Astrocyte (in vitro differentiated cells and primary cell): ENCODE measurements around the gene FBXO17. TPM values are rescaled to one million over a fixed set of nuclear protein-coding genes. Genes with fewer than 3 reads are reported as not detected.

Experiments used
- DNase-seq: peaks from one replicate; pipeline ENCODE4 v3.0.0-alpha.2; 2010; ENCODE audit warnings: low read depth
- FAIRE-seq: peaks from 2 replicates; lab custom pipeline; 2011; peaks lifted over from hg19 to GRCh38; lab: Jason Lieb, UNC
- H2AFZ ChIP-seq: 2 replicates; pipeline ENCODE4 v1.6.0; 2012; ENCODE audit warnings: low read depth, low read length, inconsistent platforms
- H3K27ac ChIP-seq: 2 replicates; pipeline ENCODE4 v1.5.1; 2011; ENCODE audit warnings: low read depth, low read length, inconsistent platforms
- H3K27me3 ChIP-seq: 2 replicates; pipeline ENCODE4 v1.6.0; 2011; ENCODE audit warnings: low read length, inconsistent platforms; ENCODE audit not compliant: insufficient read depth
- H3K36me3 ChIP-seq: 2 replicates; pipeline ENCODE4 v1.5.1; 2011; ENCODE audit warnings: low read length, inconsistent platforms; ENCODE audit not compliant: insufficient read depth
- H3K4me1 ChIP-seq: 2 replicates; pipeline ENCODE4 v1.5.1; 2011; ENCODE audit warnings: low read length, inconsistent platforms; ENCODE audit not compliant: insufficient read depth
- H3K4me2 ChIP-seq: 2 replicates; pipeline ENCODE4 v1.6.0; 2012; ENCODE audit warnings: low read length, inconsistent platforms
- H3K4me3 ChIP-seq: 2 replicates; pipeline ENCODE4 v1.5.1; 2011; ENCODE audit warnings: low read depth, mild to moderate bottlenecking, low read length, inconsistent platforms; ENCODE audit not compliant: insufficient read depth
- H3K79me2 ChIP-seq: 2 replicates; pipeline ENCODE4 v1.6.0; 2012; ENCODE audit warnings: mild to moderate bottlenecking, low read length, inconsistent platforms; ENCODE audit not compliant: insufficient read depth
- H3K9ac ChIP-seq: 2 replicates; pipeline ENCODE4 v1.6.0; 2012; ENCODE audit warnings: mild to moderate bottlenecking, low read length, inconsistent platforms
- H3K9me3 ChIP-seq: 2 replicates; pipeline ENCODE4 v1.5.1; 2012; ENCODE audit warnings: low read depth, mild to moderate bottlenecking, low read length, inconsistent platforms; ENCODE audit not compliant: insufficient read depth
- H4K20me1 ChIP-seq: 2 replicates; pipeline ENCODE4 v1.6.0; 2012; ENCODE audit warnings: low read length, inconsistent platforms; ENCODE audit not compliant: insufficient read depth
- H3K27ac Mint-ChIP-seq: one replicate; pipeline ENCODE4 v1.8.0; 2021; ENCODE audit warnings: mild to moderate bottlenecking, mixed read lengths; ENCODE audit not compliant: unreplicated experiment
- H3K27me3 Mint-ChIP-seq: one replicate; pipeline ENCODE4 v1.8.0; 2021; ENCODE audit warnings: low read depth, mixed read lengths; ENCODE audit not compliant: unreplicated experiment
- H3K36me3 Mint-ChIP-seq: one replicate; pipeline ENCODE4 v1.8.0; 2021; ENCODE audit warnings: low read depth, mixed read lengths; ENCODE audit not compliant: unreplicated experiment
- H3K4me1 Mint-ChIP-seq: one replicate; pipeline ENCODE4 v1.8.0; 2021; ENCODE audit warnings: low read depth, mixed read lengths; ENCODE audit not compliant: unreplicated experiment
- H3K4me3 Mint-ChIP-seq: one replicate; pipeline ENCODE4 v1.8.0; 2021; ENCODE audit warnings: mild to moderate bottlenecking, moderate library complexity, mixed read lengths; ENCODE audit not compliant: unreplicated experiment
- H3K9me3 Mint-ChIP-seq: one replicate; pipeline ENCODE4 v1.8.0; 2021; ENCODE audit warnings: mild to moderate bottlenecking, mixed read lengths; ENCODE audit not compliant: unreplicated experiment
- EZH2 ChIP-seq: IDR thresholded peaks from 2 replicates; pipeline ENCODE4 v1.6.1; 2012; ENCODE audit warnings: mild to moderate bottlenecking, low read length, inconsistent platforms; ENCODE audit not compliant: insufficient read depth
- total RNA-seq: library from RNA; stranded (reverse); gene quantifications from 2 replicates; pipeline ENCODE4 v1.2.1, GENCODE V29; 2021
- TF ChIP-seq, protein P1 (sequence below): IDR thresholded peaks from 2 replicates; pipeline ENCODE4 v1.5.1; 2011; ENCODE audit warnings: low read depth, mild to moderate bottlenecking, inconsistent platforms, low read length, moderate library complexity; ENCODE audit not compliant: insufficient read depth

FBXO17 gene
- total RNA-seq, 1 donor from 2014 or later: 14.7 TPM

DNA sequence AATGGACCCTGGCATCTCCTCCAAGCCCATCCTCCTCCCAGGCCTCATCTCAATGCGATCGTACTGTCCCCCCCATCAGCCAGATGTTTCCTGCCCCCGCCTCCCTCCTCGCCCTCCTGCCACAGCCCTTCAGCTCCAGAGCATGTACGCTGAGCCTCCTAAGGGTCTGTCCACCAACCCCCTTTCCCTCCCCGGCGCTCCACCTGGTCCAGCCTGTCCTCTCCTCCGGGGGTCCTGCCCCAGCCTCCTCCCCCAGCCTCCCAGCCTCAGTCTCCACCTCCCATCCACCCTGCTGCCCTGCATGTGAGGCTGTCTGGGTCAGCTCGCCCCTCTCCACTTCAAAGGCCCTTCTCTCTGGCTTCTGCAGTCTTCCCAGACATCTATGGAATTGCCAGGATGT lies 80.6 kb downstream of the FBXO17 start:
- H3K9me3 Mint-ChIP-seq: peaks cover 1% of the 10 kb centered on the region
- H3K4me1 ChIP-seq: no peaks in the 10 kb centered on the region
- DNase-seq: no peak
- no peaks in the 10 kb centered on the region for H3K4me1 Mint-ChIP-seq
- no peaks in the 10 kb centered on the region for H3K9me3 ChIP-seq
- H3K4me3 ChIP-seq: no peak overlapping the region
- FAIRE-seq: no peak
- H3K27me3 Mint-ChIP-seq: no peaks in the 10 kb centered on the region
- H3K9ac ChIP-seq: no peak overlapping the region
- no peak overlapping the region for H3K4me2 ChIP-seq
- H3K36me3 ChIP-seq: no peaks in the 10 kb centered on the region
- H3K36me3 Mint-ChIP-seq: no peaks in the 10 kb centered on the region
- H3K4me3 Mint-ChIP-seq: no peak overlapping the region
- peaks cover 7% of the 10 kb centered on the region for H4K20me1 ChIP-seq
- H3K27ac Mint-ChIP-seq: no peak overlapping the region
- peaks cover 13% of the 10 kb centered on the region for H3K79me2 ChIP-seq
- TF ChIP-seq EZH2: no peak
- TF ChIP-seq, protein P1, sequence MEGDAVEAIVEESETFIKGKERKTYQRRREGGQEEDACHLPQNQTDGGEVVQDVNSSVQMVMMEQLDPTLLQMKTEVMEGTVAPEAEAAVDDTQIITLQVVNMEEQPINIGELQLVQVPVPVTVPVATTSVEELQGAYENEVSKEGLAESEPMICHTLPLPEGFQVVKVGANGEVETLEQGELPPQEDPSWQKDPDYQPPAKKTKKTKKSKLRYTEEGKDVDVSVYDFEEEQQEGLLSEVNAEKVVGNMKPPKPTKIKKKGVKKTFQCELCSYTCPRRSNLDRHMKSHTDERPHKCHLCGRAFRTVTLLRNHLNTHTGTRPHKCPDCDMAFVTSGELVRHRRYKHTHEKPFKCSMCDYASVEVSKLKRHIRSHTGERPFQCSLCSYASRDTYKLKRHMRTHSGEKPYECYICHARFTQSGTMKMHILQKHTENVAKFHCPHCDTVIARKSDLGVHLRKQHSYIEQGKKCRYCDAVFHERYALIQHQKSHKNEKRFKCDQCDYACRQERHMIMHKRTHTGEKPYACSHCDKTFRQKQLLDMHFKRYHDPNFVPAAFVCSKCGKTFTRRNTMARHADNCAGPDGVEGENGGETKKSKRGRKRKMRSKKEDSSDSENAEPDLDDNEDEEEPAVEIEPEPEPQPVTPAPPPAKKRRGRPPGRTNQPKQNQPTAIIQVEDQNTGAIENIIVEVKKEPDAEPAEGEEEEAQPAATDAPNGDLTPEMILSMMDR: no peak
- H3K27me3 ChIP-seq: no peaks in the 10 kb centered on the region
- H3K27ac ChIP-seq: no peak overlapping the region
- H2AFZ ChIP-seq: no peak overlapping the region

DNA sequence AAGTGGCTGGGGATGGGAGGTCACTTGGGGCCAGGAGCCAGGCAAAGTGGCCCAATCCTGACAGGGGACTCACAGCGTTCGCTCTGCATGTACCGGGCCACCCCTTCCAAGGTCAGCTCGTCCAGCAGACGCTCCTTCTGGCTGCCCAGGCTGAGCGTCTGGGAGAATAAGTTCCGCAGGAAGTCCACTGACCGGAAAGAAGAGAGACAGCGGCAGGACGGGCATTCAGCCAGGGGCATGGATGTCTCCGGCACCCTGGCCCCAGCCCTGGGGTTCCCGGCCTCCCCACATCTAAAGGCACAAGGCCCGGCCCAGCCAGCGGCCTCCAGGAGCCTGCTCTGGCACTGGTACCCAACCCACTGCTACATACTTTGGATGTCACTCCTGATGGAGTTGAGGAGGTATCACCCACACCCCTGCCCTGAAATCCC lies 82.2 kb downstream of the FBXO17 start:
- H3K4me1 Mint-ChIP-seq: no peaks in the 10 kb centered on the region
- H3K36me3 Mint-ChIP-seq: peaks cover 3% of the 10 kb centered on the region
- FAIRE-seq (no peak), DNase-seq (no peak)
- Histone ChIP-seq H4K20me1 (peaks cover 5% of the 10 kb centered on the region), H3K79me2 (peaks cover 5% of the 10 kb centered on the region), H3K36me3 (peaks cover 6% of the 10 kb centered on the region), H3K4me1 (no peaks in the 10 kb centered on the region), H3K4me2 (no peak overlapping the region), H3K9ac (no peak overlapping the region), H3K4me3 (no peak overlapping the region), H3K27me3 (no peaks in the 10 kb centered on the region), H3K9me3 (no peaks in the 10 kb centered on the region), H3K27ac (no peak overlapping the region), H2AFZ (no peak overlapping the region)
- H3K9me3 Mint-ChIP-seq: no peaks in the 10 kb centered on the region
- no peak overlapping the region for H3K27ac Mint-ChIP-seq
- TF ChIP-seq EZH2: no peak
- TF ChIP-seq, protein P1: no peak
- H3K4me3 Mint-ChIP-seq: no peak overlapping the region
- no peaks in the 10 kb centered on the region for H3K27me3 Mint-ChIP-seq

GRCh38 chr19:38892841-38893240 lies 82.7 kb downstream of the FBXO17 start:
- Histone ChIP-seq H4K20me1 (no peaks in the 10 kb centered on the region), H3K79me2 (peaks cover 5% of the 10 kb centered on the region), H3K9me3 (no peaks in the 10 kb centered on the region), H2AFZ (no peak overlapping the region), H3K4me2 (no peak overlapping the region), H3K27ac (no peak overlapping the region), H3K9ac (no peak overlapping the region), H3K4me3 (no peak overlapping the region), H3K4me1 (no peaks in the 10 kb centered on the region), H3K36me3 (peaks cover 7% of the 10 kb centered on the region), H3K27me3 (no peaks in the 10 kb centered on the region)
- Mint-ChIP-seq H3K27ac (no peak overlapping the region), H3K27me3 (no peaks in the 10 kb centered on the region), H3K4me1 (no peaks in the 10 kb centered on the region), H3K36me3 (peaks cover 3% of the 10 kb centered on the region), H3K4me3 (no peak overlapping the region), H3K9me3 (no peaks in the 10 kb centered on the region)
- no peak for DNase-seq
- no peak for TF ChIP-seq EZH2
- TF ChIP-seq, protein P1: no peak
- FAIRE-seq: no peak
